KMS-11 (cell line): ENCODE measurements around the gene PGGT1B.
A peak's percentile ranks its signal among the peaks of the same experiment; 100 is the strongest.

Experiments used
- H2AFZ ChIP-seq: fragments of 200-600 bp; sonication (generic); 2 replicates; pipeline ENCODE4 v1.6.1; 2016; ENCODE audit warnings: antibody characterized with exemption, mixed run types, low read depth
- H3K27ac ChIP-seq: fragments of 200-600 bp; sonication (generic); 2 replicates; pipeline ENCODE4 v1.6.1; 2016; ENCODE audit warnings: mild to moderate bottlenecking, mixed run types
- H3K27me3 ChIP-seq: fragments of 200-600 bp; sonication (generic); 2 replicates; pipeline ENCODE4 v1.6.1; 2017; ENCODE audit warnings: mild to moderate bottlenecking, low read depth, mixed run types, moderate library complexity; ENCODE audit not compliant: insufficient read depth
- H3K36me3 ChIP-seq: fragments of 200-600 bp; sonication (generic); 2 replicates; pipeline ENCODE4 v1.6.1; 2017; ENCODE audit warnings: mild to moderate bottlenecking, mixed run types; ENCODE audit not compliant: insufficient read depth
- H3K4me1 ChIP-seq: fragments of 200-600 bp; sonication (generic); 2 replicates; pipeline ENCODE4 v1.6.1; 2016; ENCODE audit warnings: mild to moderate bottlenecking, low read depth, mixed run types; ENCODE audit not compliant: poor library complexity, severe bottlenecking
- H3K4me2 ChIP-seq: fragments of 200-600 bp; sonication (generic); 2 replicates; pipeline ENCODE4 v1.7.0; 2016; ENCODE audit warnings: mild to moderate bottlenecking, mixed run types
- H3K4me3 ChIP-seq: fragments of 200-600 bp; sonication (generic); IDR thresholded peaks from 2 replicates; pipeline ENCODE4 v1.6.1; 2017; ENCODE audit warnings: low read depth, low read length, mixed read lengths; ENCODE audit not compliant: insufficient read depth
- H3K79me2 ChIP-seq: fragments of 200-600 bp; sonication (generic); 2 replicates; pipeline ENCODE4 v1.6.1; 2016; ENCODE audit warnings: low read depth, mixed run types; ENCODE audit not compliant: insufficient read depth
- H3K9ac ChIP-seq: fragments of 200-600 bp; sonication (generic); 2 replicates; pipeline ENCODE4 v1.6.1; 2016; ENCODE audit warnings: mild to moderate bottlenecking, mixed run types
- H4K20me1 ChIP-seq: fragments of 200-600 bp; sonication (generic); 2 replicates; pipeline ENCODE4 v1.6.1; 2016; ENCODE audit warnings: mild to moderate bottlenecking, mixed run types; ENCODE audit not compliant: insufficient read depth
- CTCF ChIP-seq: fragments of 200-600 bp; sonication (generic); conservative IDR thresholded peaks from 2 replicates; pipeline ENCODE4 v1.6.1; 2017; ENCODE audit warnings: low read depth, mild to moderate bottlenecking, antibody characterized with exemption, low read length, moderate library complexity, mixed read lengths

Gene PGGT1B

GRCh38 chr5:115168829-115169486 is 93.7 kb downstream of the PGGT1B start:
- Histone ChIP-seq H3K9ac (peak overlapping the region; percentile 70), H3K27ac (peak overlapping the region; percentile 70)
- TF ChIP-seq CTCF = no peak

GRCh38 chr5:115166744-115167393 is 95.8 kb downstream of the PGGT1B start:
- Histone ChIP-seq H3K9ac (no peak overlapping the region), H2AFZ (no peak overlapping the region), H3K4me1 (peaks cover 18% of the 10 kb centered on the region), H3K27ac (no peak overlapping the region), H3K4me2 (no peak overlapping the region), H4K20me1 (no peaks in the 10 kb centered on the region), H3K36me3 (no peaks in the 10 kb centered on the region), H3K79me2 (peaks cover 9% of the 10 kb centered on the region; the same call in 1 of the 2 replicates), H3K4me3 (no peak overlapping the region), H3K27me3 (no peaks in the 10 kb centered on the region)
- no peak for TF ChIP-seq CTCF

More at GRCh38 chr5:115168829-115169486, 93.7 kb downstream of the PGGT1B start:
- Histone ChIP-seq H4K20me1 (no peaks in the 10 kb centered on the region), H3K79me2 (peaks cover 9% of the 10 kb centered on the region; the same call in 1 of the 2 replicates), H3K4me1 (peaks cover 19% of the 10 kb centered on the region), H3K4me2 (peak overlapping the region; percentile 75), H3K4me3 (no peak overlapping the region), H3K36me3 (no peaks in the 10 kb centered on the region), H2AFZ (peak overlapping the region; percentile 95), H3K27me3 (no peaks in the 10 kb centered on the region)

- Histone ChIP-seq H3K4me2 (no peak overlapping the region), H3K27ac (no peak overlapping the region), H3K27me3 (no peaks in the 10 kb centered on the region), H2AFZ (no peak overlapping the region), H4K20me1 (no peaks in the 10 kb centered on the region), H3K79me2 (peaks cover 9% of the 10 kb centered on the region; the same call in 1 of the 2 replicates), H3K9ac (no peak overlapping the region), H3K4me1 (peaks cover 10% of the 10 kb centered on the region), H3K4me3 (no peak overlapping the region), H3K36me3 (no peaks in the 10 kb centered on the region)
- TF ChIP-seq CTCF = no peak
These were observed 96.9 kb downstream of the PGGT1B start for GRCh38 chr5:115165790-115166189.

GRCh38 chr5:115160975-115161475 is 101.7 kb downstream of the PGGT1B start:
- H3K4me1 ChIP-seq = no peaks in the 10 kb centered on the region
- no peaks in the 10 kb centered on the region for H3K79me2 ChIP-seq
- no peaks in the 10 kb centered on the region for H3K36me3 ChIP-seq
- no peaks in the 10 kb centered on the region for H3K27me3 ChIP-seq
- H3K4me2 ChIP-seq = no peak overlapping the region
- no peak overlapping the region for H3K9ac ChIP-seq
- H2AFZ ChIP-seq = no peak overlapping the region
- no peak for TF ChIP-seq CTCF
- H4K20me1 ChIP-seq = no peaks in the 10 kb centered on the region
- H3K4me3 ChIP-seq = no peak overlapping the region
- H3K27ac ChIP-seq = no peak overlapping the region
